ENCODE results near the gene SCGB2A2.

SCGB2A2 gene

DNA sequence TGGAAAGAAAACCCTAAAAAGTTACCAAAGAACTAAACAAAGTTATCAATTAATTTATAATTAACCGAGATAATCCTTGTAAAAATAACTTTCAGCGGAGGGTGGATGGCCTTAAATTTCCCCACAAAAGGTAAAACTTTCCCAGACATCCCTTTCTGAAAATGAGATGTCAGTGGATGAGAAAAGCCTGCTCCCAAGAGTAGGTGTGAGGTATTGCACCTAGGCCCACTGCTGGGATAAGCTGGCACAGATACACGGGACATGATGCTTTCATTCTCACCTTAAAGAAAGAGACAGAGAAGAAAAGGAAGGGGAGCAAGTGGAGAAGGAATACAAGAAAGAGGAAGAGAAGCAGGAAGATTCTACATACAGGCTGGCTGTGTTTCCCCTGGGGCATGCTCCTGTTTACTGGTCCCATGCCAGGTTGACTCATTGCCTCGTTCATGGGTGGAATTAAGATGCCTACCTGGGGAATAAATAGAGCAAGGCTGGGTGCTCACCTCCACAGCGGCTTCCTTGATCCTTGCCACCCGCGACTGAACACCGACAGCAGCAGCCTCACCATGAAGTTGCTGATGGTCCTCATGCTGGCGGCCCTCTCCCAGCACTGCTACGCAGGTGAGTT, at the start of gene SCGB2A2:
TSS of gene SCGB2A2 (plus strand) at position 505 of the 625 bp plus-strand sequence. CDS start at position 564, 59 bp downstream.
- no peak for DNase-seq

- DNase-seq = no peak
Measured at GRCh38 chr11:62221498-62221897, 48.5 kb upstream of the SCGB2A2 start.

DNA sequence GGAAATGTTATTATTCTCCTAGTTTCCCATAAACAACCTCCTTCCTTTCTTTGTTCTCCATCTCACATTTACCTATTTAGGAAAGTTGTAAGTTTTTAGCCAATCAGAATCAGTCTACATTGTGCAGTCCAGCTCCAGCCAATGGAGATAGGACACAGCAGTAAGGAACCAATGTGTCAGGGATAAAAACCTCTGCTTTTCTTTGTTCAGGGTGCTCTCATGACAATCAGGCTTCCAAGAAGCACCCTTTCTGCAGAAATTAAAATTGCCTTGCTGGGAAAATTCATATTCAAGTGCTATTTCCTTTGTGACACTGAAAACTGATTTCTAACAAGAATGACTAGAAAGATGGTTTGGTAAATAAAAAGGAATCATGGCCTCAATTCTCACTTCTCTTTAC, 46.9 kb upstream of the SCGB2A2 start:
- no peak for DNase-seq

GRCh38 chr11:62233730-62234129, 36.2 kb upstream of the SCGB2A2 start:
- DNase-seq = no peak

DNA sequence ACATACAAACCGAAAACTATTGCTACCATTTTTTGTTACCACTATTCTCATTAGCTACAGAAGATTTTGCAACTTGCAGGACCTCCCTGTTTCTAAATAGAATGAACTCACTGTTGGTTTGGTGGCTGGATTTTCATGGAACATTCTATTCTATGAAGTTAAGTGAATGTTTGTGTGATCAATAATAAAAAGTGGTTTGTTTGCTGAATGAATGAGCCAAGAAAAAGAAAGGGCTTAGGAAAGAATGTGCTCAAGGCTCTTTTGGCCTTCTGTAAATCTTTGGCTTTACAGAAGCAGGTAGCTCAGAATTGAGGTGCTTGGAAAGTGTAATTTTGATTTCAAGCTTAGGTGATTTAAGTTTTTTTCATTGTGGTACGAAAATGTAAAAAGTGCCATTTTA, 33.8 kb upstream of the SCGB2A2 start:
- DNase-seq = no peak

DNA sequence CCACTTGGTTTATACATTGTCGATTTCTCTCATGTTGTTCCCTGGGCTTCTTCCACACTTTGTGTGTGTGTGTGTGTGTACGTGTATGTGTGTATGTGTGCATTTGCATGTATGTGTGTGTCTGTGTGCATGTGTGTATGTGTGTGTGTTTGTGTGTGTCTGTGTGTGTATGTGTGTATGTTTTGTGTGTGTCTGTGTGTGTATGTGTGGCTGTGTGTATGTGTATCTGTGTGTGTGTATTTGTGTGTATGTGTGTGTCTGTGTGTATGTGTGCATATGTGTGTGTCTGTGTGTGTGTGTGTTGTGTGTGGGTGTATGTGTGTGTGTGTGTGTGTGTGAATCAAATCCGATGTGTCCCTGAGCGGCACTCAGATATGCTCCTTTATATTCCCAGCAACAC, 32.5 kb upstream of the SCGB2A2 start:
- DNase-seq = no peak

DNA sequence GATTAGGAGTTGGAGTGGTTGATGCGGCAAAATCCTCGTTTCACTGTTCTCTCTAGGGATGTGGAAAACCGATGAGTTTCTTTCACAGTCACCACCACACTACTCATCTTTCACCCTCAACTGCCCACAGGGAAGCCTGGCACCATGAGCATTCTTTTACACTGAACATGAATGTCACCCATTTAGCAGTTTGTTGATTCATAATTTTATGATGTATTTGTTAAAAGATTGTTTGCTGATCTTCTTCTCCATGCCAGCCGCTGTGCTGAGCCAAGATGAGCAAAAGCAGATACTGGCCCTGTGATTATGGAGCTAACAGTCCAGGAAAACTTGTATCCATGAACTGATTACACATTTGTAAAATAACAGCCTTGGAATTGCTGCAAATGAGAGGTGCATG, 31.8 kb upstream of the SCGB2A2 start:
- no peak for DNase-seq

DNA sequence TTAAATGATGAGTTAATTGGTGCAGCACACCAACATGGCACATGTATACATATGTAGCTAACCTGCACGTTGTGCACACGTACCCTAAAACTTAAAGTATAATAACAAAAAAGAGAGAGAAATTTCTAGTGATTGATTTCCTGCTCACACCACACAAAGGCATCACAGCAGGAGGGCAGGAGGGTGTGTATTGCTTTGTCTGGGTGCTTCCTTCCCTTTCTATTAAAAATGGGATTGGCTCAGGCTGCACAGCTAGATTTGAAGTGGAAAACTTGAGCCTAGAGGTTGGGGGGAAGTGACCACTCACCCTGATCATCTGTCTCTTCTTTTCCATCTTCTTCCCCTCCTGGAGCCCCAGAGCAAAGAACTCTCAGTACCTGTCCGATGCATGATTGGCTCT, 28.9 kb upstream of the SCGB2A2 start:
- DNase-seq = no peak

GRCh38 chr11:62242021-62242420, 27.9 kb upstream of the SCGB2A2 start, which contains the start of gene SCGB1D2:
Gene SCGB1D2, plus strand, starts transcription at chr11:62242239. Its CDS starts 69 bp downstream, at chr11:62242308.
- DNase-seq = no peak

DNA sequence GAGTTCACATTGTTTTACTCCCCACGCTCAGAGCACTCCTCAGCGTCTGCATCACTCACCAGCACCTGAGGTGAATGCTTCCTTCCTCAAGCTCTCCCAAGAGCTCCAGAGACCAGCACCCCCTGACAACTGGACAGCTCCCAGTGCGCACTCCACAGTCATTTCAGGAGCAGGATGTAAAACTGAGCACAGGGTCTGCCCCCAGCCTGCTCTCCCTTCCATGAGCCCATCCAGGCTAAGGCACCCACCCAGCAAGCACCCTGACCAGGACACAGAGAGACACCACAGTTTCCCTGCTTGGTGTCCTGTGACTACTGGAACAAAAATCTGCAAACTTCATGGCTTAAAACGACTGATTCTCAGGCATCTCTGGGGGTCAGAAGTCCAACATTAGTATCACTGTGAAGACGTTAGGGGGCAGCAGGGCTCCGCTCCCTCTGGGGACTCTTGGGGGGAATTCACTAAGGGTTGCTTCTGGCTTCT, 24.6 kb upstream of the SCGB2A2 start:
- no peak for DNase-seq

GRCh38 chr11:62251698-62252097, 18.3 kb upstream of the SCGB2A2 start:
- DNase-seq = no peak

GRCh38 chr11:62253999-62254542, 15.9 kb upstream of the SCGB2A2 start:
- DNase-seq = no peak

DNA sequence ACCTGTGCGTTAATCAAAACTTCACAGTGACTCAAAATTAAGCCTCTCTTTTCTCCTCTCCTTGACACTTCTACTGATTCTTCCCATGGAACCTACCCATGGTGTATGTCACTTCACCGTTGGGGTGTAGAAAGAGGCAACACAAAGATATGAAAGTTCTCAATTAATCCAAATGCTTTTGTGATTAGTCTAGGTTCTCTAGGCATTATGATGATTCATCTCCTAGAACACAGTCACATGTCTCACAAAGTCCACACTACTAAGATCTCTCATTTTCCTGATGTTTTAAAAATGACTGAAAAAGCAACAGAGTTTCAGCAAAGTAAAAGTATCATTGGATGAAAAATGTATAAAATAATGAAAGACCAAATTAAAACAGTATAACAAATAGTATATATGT, 13.7 kb upstream of the SCGB2A2 start:
- no peak for DNase-seq

GRCh38 chr11:62260261-62260953, 9.6 kb upstream of the SCGB2A2 start:
- DNase-seq = no peak

DNA sequence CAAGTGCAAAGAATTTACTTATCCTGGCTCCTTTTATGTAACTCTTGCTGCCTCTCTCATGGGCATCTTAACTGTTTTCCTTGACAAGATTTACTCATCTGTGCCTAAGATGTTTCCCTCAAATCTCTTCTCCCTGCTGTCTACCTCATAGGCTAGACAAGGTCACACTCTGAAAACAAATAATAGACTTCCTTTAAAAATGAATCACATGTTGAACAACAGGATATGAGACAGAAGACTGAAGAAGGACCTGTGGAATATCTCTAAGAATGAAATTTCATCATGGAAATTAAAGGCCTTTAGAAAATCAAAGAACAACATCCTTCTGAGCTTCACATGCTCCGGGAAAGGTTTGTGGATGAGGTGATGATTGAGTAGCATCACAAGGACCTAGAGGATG, 6.0 kb upstream of the SCGB2A2 start:
- no peak for DNase-seq

DNA sequence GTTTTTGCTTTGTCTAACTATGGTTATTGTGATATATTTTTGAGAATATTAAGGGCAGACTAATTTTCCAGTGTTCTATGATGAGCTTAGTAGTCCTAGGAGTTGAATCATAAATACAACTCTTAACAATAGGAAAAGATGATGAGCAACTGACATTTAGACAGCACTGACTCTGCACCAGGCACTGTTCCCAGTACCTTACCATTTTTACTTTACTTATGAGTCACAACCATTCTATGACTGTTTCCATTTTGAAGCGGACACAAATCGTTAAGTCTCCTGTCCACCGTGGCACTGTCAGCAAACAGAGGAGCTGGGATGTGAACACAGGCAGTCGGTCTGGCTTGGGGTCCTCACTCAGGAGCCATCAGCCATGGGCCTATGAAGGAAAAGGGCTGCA, 3.4 kb upstream of the SCGB2A2 start:
- no peak for DNase-seq

- DNase-seq = no peak
Measured at GRCh38 chr11:62267050-62267449, 2.9 kb upstream of the SCGB2A2 start.

GRCh38 chr11:62267576-62267975, 2.4 kb upstream of the SCGB2A2 start:
- no peak for DNase-seq

DNA sequence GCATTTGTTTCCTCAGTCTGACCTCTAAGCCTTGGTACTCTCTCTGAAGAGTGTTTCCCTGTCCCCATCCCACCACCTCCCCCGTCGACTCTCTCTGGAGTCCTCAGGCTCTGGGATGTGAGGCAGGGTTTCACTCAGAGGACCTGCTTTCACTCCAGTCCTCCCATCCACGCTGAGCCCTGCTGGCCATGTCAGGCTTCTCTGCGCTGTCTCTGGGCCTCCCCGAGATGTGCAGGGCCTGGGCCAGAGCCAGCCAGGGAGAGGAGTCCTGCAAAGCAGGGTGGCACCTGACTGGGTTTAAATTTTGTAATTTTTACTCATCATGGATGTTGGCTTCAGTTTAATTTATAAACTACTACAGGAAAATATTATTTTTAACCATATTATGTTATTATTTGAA, 3.3 kb downstream of the SCGB2A2 start:
- no peak for DNase-seq

- DNase-seq = no peak
Measured at GRCh38 chr11:62273789-62274275, 3.9 kb downstream of the SCGB2A2 start.

DNA sequence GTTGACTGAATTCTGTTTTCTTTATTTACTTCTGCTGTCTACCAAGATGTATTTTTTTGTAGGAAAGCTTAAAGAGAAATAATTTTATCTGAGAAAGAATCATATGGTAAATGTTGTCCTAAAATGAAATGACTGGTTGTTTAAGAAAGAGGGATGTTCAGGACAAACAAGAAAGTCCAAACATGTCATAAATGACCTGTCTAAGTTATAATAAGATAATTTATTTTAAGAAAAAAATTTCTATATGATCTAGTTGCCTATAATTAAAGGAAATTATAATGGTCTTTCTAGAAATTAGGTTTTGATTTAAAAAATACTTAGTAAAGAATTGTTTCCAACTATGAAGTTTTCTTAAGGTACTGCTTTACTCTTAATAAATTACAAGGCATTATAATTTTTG, 10.5 kb downstream of the SCGB2A2 start:
- DNase-seq = no peak

- DNase-seq = no peak
Measured at GRCh38 chr11:62295504-62295903, 25.5 kb downstream of the SCGB2A2 start.

- DNase-seq = no peak
Measured at GRCh38 chr11:62298975-62299374, 29.0 kb downstream of the SCGB2A2 start, which contains the start of gene SCGB1D4. Gene SCGB1D4, minus strand, starts transcription at chr11:62299075. Its CDS starts 65 bp downstream, at chr11:62299010.

DNA sequence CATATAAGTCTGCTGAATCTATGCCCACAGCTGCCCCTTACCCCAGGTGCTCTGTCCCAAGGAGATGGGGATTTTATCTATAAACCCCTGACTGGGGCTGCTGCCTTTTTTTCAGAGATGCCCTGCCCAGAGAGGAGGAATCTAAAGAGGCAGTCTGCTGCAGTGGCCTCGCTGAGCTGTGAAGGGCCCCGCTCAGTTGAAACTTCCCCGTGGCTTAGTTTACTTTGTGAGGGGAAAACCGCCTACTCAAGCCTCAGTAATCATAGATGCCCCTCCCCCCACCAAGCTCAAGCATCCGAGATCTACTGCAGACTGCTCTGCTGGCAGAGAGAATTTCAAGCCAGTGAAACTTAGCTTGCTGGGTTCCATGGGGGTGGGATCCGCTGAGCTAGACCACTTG, 36.3 kb downstream of the SCGB2A2 start:
- no peak for DNase-seq

Measured in NCI-H1694 treated with DMSO at 0.1 percent for 48 hours (cell line).